ENCODE data around the gene LRP4.

Gene LRP4

GRCh38 chr11:46808799-46809431, 109.4 kb downstream of the LRP4 start:
- H3K27me3 ChIP-seq (ENCODE audit: low read depth, low read length) = no peaks in the 10 kb centered on the region
- H3K27ac ChIP-seq (ENCODE audit: low read length) = no peak overlapping the region
- H3K9me3 ChIP-seq (ENCODE audit: control insufficient read depth in 1 of 2, low read length in 2 of 2) = no peaks in the 10 kb centered on the region
- no peaks in the 10 kb centered on the region for H3K4me1 ChIP-seq (ENCODE audit: control insufficient read depth in 1 of 2, insufficient read depth in 2 of 2, low read length in 2 of 2)
- peaks cover 29 to 36% of the 10 kb centered on the region in 2 donors for H3K36me3 ChIP-seq (ENCODE audit: control insufficient read depth in 1 of 2, insufficient read depth in 2 of 2, low read length in 2 of 2)
- H3K4me3 ChIP-seq (ENCODE audit: low read depth in 1 of 2, low read length in 2 of 2) = no peak overlapping the region

Data from muscle layer of duodenum (tissue), 2 donors.